ENCODE results near the gene CCNDBP1. TPM values are rescaled to one million over a fixed set of nuclear protein-coding genes. Genes with fewer than 3 reads are reported as not detected.
A peak's percentile ranks its signal among the peaks of the same experiment; 100 is the strongest.
"Not testable (repeated sequence)": the region's sequence is repeated elsewhere in the genome, so short reads cannot be mapped to it uniquely, and the experiment has no call there.

CCNDBP1 gene
- total RNA-seq, 1 donor from 2014 or later, result 67.2 TPM

- Mint-ChIP-seq H3K4me3 (no peak within 1 kb of the TSS), H3K36me3 (ENCODE audit: low read depth) (no peaks in the 10 kb centered on the region), H3K27ac (no peak within 1 kb of the TSS), H3K4me1 (peaks cover 4% of the 10 kb centered on the region), H3K27me3 (peaks cover 14% of the 10 kb centered on the region), H3K9me3 (peaks cover 4% of the 10 kb centered on the region)
- no peak for ATAC-seq (ENCODE audit: low read depth)
- TF ChIP-seq CTCF (IDR thresholded peaks at IDR 0.05), result no peak
- intact Hi-C loops (cut with micrococcal nuclease), result no loop called here
- no peak for DNase-seq
- ChIA-PET CTCF (interaction anchor here (6.4 kb wide), 1 partner anchor 64 kb away, joined by 290 read pairs; no protein-coding TSS in a partner anchor), POLR2A (no interaction called here)
Observed at GRCh38 chr15:43220991-43221403, 35.8 kb downstream of the CCNDBP1 start, which contains the start of gene EPB42. TSS of gene EPB42 (minus strand) at chr15:43221018. CDS start at chr15:43220825, 193 bp downstream.

- no peak for DNase-seq
- no peak for TF ChIP-seq CTCF (IDR thresholded peaks at IDR 0.05)
- Mint-ChIP-seq H3K4me1 (peaks cover 4% of the 10 kb centered on the region), H3K27ac (no peak overlapping the region), H3K4me3 (no peak overlapping the region), H3K27me3 (peaks cover 14% of the 10 kb centered on the region), H3K9me3 (peaks cover 4% of the 10 kb centered on the region), H3K36me3 (ENCODE audit: low read depth) (no peaks in the 10 kb centered on the region)
- intact Hi-C loops (cut with micrococcal nuclease), result no loop called here
- POLR2A ChIA-PET, result interaction anchor here (0.7 kb wide), 1 partner anchor 19 kb away, joined by 4 read pairs; no protein-coding TSS in a partner anchor
- ATAC-seq (ENCODE audit: low read depth), result no peak
- CTCF ChIA-PET, result interaction anchor here (0.6 to 6.4 kb wide), 2 partner anchors 58 to 64 kb away, joined by 4 to 290 read pairs; no protein-coding TSS in a partner anchor
Observed at GRCh38 chr15:43221422-43221821, 36.2 kb downstream of the CCNDBP1 start.

- no peak for TF ChIP-seq CTCF (IDR thresholded peaks at IDR 0.05)
- intact Hi-C loops (cut with micrococcal nuclease), result loop anchor here (1.0 kb wide), 2 partner anchors 45 to 60 kb away; no protein-coding TSS in a partner anchor
- Mint-ChIP-seq H3K36me3 (ENCODE audit: low read depth) (no peaks in the 10 kb centered on the region), H3K27me3 (peaks cover 8% of the 10 kb centered on the region), H3K27ac (no peak overlapping the region), H3K9me3 (no peaks in the 10 kb centered on the region), H3K4me3 (no peak overlapping the region), H3K4me1 (peaks cover 4% of the 10 kb centered on the region)
- POLR2A ChIA-PET, result interaction anchor here (0.5 to 1.6 kb wide), 3 partner anchors 60 to 1986 kb away, joined by 3 to 8 read pairs (median 5); no protein-coding TSS in a partner anchor
- DNase-seq (no peak), ATAC-seq (ENCODE audit: low read depth) (peak; percentile 83)
- CTCF ChIA-PET, result interaction anchor here (0.6 to 6.4 kb wide), 28 partner anchors 10 to 133 kb away, joined by 3 to 290 read pairs (median 4); partner anchors contain the start of gene TGM5
Observed at GRCh38 chr15:43225201-43225949, 40.2 kb downstream of the CCNDBP1 start.

GRCh38 chr15:43225950-43226255 is 40.7 kb downstream of the CCNDBP1 start:
- intact Hi-C loops (cut with micrococcal nuclease), result loop anchor here (1.0 kb wide), 2 partner anchors 44 to 59 kb away; no protein-coding TSS in a partner anchor
- ATAC-seq (ENCODE audit: low read depth); H3K27me3 Mint-ChIP-seq; H3K36me3 Mint-ChIP-seq (ENCODE audit: low read depth); H3K4me1 Mint-ChIP-seq; DNase-seq; H3K27ac Mint-ChIP-seq; H3K9me3 Mint-ChIP-seq; H3K4me3 Mint-ChIP-seq: not testable (repeated sequence)
- ChIA-PET POLR2A (interaction anchor here (0.6 to 1.6 kb wide), 2 partner anchors 60 to 120 kb away, joined by 3 to 8 read pairs; no protein-coding TSS in a partner anchor), CTCF (interaction anchor here (0.8 to 6.4 kb wide), 22 partner anchors 9 to 132 kb away, joined by 3 to 290 read pairs (median 5); partner anchors contain the start of gene TGM5)

- Mint-ChIP-seq H3K36me3 (ENCODE audit: low read depth) (no peaks in the 10 kb centered on the region), H3K4me3 (no peak overlapping the region), H3K9me3 (no peaks in the 10 kb centered on the region), H3K27ac (no peak overlapping the region), H3K27me3 (peaks cover 8% of the 10 kb centered on the region), H3K4me1 (peaks cover 4% of the 10 kb centered on the region)
- ChIA-PET POLR2A (interaction anchor here (1.6 kb wide), 1 partner anchor 59 kb away, joined by 8 read pairs; no protein-coding TSS in a partner anchor), CTCF (interaction anchor here (0.8 to 6.4 kb wide), 10 partner anchors 9 to 58 kb away, joined by 3 to 290 read pairs (median 6); partner anchors contain the start of gene TGM5)
- no peak for DNase-seq
- ATAC-seq (ENCODE audit: low read depth), result no peak
- no peak for TF ChIP-seq CTCF (IDR thresholded peaks at IDR 0.05)
- intact Hi-C loops (cut with micrococcal nuclease), result no loop called here
Observed at GRCh38 chr15:43226436-43227305, 41.5 kb downstream of the CCNDBP1 start.
